ENCODE data around the gene DEGS2.

- TF ChIP-seq YY1 (IDR thresholded peaks at IDR 0.05; ENCODE audit: insufficient read depth, insufficient read length) (no peak), SUZ12 (IDR thresholded peaks at IDR 0.05; ENCODE audit: extremely low read depth, insufficient read depth, insufficient read length) (no peak)
Measured at GRCh38 chr14:100102156-100102785, 57.2 kb downstream of the DEGS2 start.
